Cardiac septum (tissue), 1 donor: ENCODE results near the gene BOLA3. TPM values are rescaled to one million over a fixed set of nuclear protein-coding genes. Genes with fewer than 3 reads are reported as not detected.
A peak's percentile ranks its signal among the peaks of the same experiment; 100 is the strongest.
"Not testable (repeated sequence)": the region's sequence is repeated elsewhere in the genome, so short reads cannot be mapped to it uniquely, and the experiment has no call there.

ENCODE experiments used
- DNase-seq: peaks from one replicate; pipeline ENCODE4 v3.0.0-alpha.2; 2020; ENCODE audit warnings: low spot score
- intact Hi-C: fragments of 100-400 bp; cut with DNase I; formaldehyde crosslinking; loops from one replicate; pipeline ENCODE4 v1.14.0; 2022
- total RNA-seq: library from RNA; stranded (reverse); fragmentation: NEBNext Ultra II Directional; extraction: Animal tissue kit (Norgen Biotek cat#: 25700); gene quantifications from one replicate; pipeline ENCODE4 v1.2.1, GENCODE V29; 2021
- donor health status: DM: no; HTN: no; CAD: no.

The BOLA3 gene
- total RNA-seq, 1 donor from 2014 or later: 69.5 TPM

DNA sequence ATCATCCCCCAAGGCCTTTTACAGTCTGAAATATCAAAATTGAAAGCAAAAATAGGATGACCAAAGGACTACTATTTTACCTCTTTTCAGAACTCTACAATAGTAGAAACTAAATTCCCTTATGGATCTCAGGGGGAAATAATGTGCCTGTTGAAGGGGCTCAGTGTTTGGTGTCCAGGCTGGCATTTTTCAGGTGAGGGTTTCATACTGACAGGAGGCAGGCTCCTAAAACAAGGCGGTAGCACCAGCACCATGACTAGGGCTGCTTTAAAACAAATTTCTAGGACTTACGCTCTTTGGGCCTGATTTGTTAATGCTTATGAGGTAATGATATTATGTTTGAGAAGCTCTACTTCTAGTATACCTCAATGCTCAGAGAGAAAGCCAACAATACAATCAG lies 5.2 kb upstream of the BOLA3 start:
- intact Hi-C loops: no loop called here
- no peak for DNase-seq

DNA sequence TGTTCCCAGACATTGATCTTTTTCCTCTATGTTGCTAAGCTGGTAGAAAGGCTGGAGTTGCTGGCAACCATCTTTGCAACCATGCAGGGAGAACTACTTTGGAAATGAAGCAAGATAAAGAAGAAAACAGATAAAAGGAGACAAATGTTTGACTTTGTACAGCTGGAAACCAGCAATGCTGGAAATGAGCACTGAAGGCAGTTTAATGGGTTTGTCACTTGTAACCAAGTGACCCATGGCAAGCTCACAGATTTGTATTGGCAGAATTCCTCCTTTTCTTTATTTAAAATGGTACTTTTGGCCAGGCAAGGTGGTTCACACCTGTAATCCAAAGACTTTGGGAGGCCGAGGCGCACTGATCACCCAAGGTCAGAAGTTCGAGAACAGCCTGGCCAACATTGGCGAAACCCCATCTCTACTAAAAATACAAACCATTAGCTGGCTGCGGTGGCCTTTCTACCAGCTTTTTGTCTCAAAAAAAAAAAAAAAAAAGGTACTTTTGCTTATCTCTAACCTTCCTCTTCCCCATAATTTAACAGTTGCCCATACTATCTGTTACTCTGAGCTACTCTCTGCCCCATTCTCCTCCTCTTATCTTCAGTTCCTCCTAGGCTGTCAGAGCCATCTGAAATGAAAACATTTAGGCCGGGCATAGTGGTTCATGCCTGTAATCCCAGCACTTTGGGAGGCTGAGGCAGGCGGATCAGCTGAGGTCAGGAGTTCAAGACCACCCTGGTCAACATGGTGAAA lies 2.0 kb upstream of the BOLA3 start:
- no peak for DNase-seq
- intact Hi-C loops: loop anchor here (10.0 kb wide), 2 partner anchors 115 to 325 kb away; partner anchors contain the start of gene STAMBP

DNA sequence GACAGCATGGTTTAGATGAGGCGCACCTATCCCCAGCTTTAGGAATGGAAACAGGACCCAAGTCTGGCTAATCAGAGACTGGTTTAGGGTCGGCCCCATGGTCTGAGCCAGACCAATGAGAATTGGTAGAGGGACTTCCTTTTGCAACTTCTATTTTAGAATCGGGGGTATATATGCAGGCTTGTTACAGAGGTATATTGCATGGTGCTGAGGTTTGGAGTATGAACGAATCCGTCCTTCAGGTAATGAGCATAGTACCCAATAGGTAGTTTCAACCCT lies 1.5 kb upstream of the BOLA3 start:
- no peak for DNase-seq
- intact Hi-C loops: loop anchor here (10.0 kb wide), 2 partner anchors 116 to 324 kb away; partner anchors contain the start of gene STAMBP

DNA sequence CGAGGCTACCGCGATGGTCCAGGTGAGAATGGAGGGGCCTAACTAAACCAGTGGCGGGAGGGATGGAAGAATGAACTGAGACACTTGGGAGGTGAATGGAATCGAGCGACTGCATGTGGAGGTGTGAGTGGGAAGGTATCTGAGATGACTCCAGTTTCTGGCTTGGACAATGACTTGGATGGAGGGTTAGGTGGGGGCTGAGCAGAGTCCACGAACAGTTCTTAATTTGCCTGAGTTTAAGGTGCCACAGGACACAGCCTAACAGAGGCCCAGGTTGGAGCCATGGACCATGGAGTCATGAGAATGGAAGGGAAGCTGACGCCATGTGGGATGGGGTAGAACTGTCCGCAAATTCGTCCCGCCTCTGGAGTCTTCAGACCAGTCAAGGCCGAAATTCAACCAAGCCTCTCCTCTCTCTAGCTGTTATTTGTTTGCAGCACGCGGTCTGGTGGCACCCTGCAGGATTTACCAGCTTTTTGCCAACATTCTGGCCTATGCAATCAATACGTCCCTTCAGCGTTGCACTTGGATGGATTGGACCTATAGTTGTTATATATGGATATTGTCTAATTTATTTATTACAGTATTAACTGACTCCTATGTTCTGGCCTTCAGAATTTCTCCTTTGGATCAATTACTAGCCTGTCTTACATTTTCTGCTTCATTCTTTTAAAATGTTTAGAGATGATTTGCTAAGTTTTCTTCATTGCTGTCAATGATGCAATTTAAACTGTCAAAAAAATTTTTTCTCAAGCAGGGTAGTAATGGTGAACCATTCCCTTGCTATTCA lies 940 bp upstream of the BOLA3 start:
- intact Hi-C loops: loop anchor here (10.0 kb wide), 2 partner anchors 116 to 324 kb away; partner anchors contain the start of gene STAMBP
- DNase-seq: no peak

DNA sequence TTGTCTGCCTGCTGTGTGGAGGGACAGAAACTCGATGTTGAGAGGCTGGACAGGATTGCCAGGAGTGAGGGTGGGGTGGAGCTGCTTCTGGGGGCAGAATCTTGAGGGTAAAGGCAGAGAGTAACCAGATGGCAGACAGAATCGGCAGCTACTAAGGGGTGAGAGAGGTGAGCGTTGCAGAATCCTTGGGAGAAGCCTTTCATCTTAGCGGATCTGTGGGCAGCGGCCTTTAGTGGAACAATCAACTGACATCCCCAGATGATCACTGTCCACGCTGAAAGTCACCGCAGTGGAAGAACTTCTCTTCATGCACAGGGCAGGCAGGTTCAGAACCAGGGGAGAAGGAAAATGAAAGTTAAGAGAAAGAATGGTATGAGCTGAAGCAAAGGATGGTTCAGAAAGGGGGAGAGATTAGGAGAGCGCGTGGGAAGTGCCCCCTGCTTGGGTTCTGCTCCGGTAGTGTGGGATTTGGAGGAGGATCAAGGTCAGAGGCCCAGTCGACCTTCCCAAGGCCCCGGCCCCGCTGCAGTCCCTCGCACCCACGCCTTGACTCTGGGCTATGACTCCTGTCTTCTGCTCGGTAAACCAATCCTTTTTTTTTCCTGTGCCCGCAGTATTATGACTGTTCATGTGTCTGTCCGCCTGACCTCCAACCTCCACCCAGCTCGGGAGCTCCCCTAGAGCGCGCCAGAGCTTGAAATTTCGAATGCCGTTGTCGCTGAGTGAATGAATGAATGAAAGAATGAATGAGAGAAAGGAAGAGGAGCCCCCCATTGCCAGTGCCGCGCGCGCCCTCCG lies 584 bp downstream of the BOLA3 start:
- intact Hi-C loops: loop anchor here (10.0 kb wide), 2 partner anchors 118 to 322 kb away; partner anchors contain the start of gene STAMBP
- no peak for DNase-seq

DNA sequence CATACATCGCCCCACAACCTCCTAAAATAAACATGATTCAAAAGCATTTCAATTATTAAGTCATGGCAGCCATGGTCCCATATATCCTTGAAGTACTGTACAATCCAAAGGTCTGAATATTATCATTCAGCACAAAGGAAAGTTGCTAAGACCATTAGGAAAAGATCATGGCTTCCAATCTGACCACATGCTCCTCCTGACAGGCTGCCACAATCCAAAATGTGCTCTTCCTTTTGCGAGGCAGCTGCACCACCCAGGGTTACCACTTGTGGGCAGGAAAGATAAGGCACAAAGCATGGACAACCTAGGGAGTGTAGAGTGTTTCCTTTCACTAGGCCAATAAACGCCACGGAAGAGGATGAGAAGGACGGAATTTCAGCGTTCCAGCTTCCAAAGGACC lies 5.4 kb downstream of the BOLA3 start:
- intact Hi-C loops: loop anchor here (10.0 kb wide), 2 partner anchors 122 to 318 kb away; partner anchors contain the start of gene STAMBP
- no peak for DNase-seq

DNA sequence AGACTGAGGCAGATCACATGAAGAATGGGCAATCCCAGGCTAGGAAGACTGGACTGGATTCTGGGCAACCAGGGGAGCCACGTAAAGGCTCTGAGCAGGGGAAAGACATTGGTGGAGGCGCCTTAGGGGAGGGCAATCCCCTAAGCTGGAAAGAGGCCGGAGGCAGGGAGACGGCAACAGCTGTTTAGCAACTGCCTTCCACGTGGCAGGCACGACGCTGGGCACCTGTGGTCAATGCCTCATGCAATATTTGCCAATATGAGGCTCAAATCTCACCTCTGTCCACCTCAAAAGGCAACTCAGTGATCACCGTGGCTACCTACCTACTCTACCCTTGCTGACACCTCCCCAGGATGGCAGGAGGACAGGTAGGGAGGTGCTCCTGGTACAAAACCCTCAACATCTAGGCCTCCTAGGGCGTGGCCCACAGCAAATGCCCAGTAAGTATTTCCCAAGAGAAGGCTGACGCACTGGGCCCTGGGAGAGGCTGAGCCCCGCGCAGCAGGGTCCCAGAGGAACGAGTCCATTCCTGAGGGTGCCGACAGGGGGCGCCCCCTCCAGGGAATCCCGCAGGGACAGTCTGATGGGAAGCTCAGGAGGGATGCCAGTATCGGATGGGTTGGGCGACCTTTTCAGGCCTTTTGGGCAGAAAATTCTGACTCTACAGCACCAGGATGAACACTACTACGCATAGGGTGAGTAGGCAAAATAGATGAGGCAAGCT lies 8.9 kb downstream of the BOLA3 start:
- intact Hi-C loops: no loop called here
- no peak for DNase-seq

DNA sequence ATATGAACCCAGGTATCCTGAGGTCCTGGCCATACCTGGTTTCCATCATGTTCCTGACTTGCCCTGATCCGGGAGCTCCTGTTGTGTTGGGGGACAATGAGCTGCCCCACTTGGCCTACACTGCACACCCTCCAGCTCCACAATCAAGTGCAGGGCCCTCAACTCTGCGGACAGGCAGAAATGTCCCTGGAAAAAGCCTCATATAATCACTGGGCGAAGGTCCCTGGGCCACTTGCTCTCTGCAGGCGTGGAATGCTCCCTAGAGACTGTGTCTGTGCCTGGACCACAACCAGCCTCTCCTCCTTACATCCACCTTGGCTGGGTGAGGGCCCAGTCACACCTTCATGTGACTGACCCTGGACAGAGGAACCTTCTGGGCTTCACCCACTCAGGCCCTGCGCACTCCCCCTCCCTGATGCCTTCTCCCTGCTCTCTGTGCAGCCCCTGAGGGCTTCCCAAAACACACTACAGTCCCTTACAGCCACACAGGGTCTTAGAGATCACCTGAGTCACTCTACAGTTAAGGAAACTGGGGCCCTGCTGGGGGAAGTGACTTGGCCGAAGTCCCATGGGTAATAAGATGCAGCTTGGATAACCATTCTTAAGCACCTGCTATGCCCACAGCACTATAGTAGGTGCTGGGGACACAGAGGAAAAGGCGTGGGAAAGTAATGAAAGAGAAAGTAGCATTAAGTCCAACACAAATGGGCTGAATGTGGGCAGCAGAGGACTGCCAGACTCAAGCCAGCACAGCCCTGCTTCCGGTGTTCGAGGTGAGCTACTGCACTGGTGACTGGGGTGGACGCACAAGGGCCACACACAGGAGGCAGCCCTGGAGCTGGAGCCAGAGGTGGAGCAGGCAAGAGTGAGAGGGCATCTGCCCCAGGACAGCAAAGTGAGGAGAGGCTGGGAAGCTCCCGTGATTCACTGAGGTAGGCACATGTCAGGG lies 9.8 kb downstream of the BOLA3 start:
- intact Hi-C loops: no loop called here
- DNase-seq: no peak

DNA sequence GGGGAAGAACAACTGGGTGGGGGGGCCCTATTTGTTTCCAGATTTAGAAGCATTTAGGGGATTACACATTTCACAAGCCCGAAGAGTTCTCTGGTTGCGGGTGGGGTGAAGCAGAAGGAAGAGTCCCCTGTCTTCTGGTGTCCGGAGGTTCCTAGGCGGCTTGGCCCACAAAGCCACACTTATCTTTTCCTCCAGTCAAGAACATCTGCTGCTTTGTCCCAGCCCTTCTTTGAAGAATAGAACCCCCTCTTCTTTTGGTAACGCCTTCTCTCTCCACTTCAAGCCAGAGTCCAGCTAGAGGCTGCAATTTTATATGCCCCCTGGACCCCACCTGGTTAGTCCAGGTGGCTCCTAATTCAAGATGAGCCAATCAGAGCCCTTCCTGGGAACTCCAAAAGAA lies 15.8 kb downstream of the BOLA3 start:
- no peak for DNase-seq
- intact Hi-C loops: no loop called here

DNA sequence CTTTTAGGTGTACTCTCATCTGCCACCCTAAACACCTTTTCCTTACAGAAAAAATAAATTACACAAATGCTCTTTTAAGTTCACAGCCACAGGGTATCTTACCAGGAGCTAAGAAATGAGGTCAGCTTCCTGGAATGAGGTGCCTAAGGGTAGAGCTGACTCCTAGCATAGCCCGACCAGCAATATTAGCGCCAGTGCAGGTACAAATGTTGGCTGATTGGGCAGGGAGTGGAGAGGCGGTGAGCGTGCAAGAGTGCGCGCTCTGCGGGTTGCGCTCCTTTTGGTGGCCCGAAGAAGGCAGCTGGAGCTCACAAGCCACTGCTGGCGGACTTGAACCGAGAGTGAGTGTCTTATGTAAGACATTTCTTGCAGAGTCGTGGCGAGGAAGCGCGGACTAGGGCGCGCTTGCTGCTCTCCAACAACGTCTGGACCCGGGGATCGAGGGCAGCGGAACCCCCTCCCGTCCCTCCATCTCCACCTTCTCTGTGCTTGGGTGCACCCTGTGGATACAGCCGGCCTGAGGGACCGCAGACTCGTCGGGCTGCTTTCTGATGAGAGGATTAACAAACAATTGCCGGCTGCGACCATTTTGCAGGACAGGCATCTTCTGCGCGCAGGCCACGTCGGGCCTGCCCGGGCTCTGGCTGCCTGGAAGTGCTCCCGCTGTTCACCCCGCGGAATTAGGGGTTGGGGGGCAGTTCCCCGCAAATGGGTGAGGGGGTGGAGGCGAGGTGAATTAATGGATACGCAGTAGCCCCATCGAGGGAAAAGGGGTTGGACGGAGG lies 17.3 kb downstream of the BOLA3 start:
- intact Hi-C loops: no loop called here
- DNase-seq: no peak

DNA sequence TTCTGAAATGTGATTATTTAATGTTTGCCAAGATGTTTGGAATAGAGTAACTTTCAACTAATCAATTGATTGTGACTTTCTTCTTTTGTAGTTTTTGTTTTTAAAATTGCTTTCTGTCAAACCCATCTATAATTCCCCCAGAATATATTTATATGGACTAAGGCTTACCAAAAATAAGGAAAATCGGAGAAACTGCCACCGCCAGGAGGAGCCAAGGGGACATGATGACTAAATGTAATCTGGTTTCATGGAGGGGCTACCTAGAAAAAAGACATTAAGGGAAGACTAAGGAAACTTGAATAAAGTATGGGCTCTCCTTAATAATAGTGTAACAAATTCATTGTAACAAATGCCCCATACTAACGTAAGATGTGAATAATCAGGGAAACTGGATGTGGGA lies 19.5 kb downstream of the BOLA3 start:
- no peak for DNase-seq
- intact Hi-C loops: no loop called here

DNA sequence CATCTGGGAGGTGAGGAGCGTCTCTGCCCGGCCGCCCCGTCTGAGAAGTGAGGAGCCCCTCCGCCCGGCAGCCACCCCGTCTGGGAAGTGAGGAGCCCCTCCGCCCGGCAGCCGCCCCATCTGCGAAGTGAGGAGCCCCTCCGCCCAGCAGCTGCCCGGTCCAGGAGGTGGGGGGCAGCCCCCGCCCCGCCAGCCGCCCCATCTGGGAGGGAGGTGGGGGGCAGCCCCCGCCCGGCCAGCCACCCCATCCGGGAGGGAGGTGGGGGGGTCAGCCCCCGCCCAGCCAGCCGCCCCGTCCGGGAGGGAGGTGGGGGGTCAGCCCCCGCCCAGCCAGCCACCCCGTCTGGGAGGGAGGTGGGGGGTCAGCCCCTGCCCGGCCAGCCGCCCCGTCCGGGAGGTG lies 23.8 kb downstream of the BOLA3 start:
- intact Hi-C loops, DNase-seq: not testable (repeated sequence)

DNA sequence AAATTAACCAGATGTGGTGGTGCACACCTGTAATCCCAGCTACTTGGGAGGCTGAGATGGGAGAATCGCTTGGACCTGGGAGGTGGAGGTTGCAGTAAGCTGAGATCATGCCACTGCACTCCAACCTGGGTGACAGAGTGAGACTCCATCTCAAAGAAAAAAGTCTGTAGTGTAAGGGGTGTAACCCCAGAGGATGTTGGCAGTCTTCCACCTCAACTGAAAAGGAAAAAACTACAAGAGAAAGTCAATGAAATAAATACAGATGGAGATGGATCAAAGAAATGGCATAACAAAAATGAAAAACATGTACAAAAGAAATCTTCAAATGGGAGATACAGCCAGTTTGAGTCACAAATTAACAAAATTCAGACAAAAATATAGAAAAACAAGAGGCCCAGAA lies 25.9 kb downstream of the BOLA3 start:
- DNase-seq: not testable (repeated sequence)

DNA sequence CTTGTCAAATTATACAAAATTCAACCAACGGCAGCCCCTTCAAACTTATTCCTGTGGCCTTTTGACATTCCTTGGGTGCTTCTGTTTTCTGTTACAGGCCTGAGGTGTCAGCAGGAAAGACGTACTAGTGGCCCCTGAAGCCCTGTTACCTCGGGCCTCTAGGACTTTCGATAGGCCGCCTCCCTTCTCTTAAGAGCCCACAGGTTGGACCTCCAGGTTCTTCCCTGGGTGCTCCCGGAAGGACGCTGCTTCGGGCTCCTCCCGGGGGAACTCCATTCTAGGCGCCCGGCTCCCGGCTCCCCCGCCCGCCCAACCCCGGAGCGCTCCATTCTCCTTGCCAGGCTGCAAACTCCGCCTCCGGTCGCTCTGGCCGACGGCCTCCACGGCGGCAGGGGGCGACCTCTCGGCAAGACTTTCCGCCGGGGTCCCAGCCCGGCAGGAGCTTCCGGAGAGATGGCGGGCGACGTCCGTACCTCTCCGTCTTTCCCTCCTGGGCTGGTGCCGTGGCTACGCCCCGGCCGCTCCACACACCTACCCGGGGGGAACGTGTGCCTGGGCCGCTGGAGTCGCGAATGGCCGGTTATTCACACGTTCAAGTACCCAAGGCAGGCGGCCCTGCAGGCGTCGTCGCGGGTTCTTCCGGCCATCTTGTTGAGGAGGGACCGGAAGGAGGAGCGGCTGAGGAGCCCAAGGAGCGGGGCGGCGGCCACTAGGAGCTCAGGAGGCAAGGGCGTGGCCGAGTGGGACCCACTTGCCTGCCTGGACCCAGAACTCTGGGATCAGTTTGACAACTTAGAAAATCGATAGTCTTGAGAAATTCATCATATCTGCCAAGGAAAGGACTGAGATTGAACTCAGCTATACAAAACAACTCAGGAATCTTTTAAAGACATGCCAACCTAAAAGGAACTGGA lies 27.5 kb downstream of the BOLA3 start:
- DNase-seq: peak; percentile 93
- intact Hi-C loops: no loop called here

More for the DNA sequence above, 25.9 kb downstream of the BOLA3 start:
- intact Hi-C loops: not testable (repeated sequence)

DNA sequence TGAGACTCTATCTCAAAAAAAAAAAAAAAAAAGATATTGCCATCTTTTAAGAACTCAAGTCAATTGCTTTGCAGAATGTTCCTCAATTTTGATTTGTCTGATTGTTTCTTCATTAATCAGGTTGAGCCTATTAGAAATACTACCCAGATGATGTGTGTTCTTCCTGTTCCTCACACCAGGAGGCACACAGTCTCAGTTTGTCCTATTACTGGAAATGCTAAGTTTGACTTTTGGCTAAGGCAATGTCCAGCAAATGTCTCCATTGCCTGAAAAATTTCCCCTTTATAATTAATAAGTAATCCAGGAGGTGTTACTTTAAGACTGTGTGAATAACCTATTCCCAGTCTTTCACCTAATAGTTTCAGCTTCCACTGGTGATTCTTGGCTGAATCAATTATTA lies 28.4 kb downstream of the BOLA3 start:
- no peak for DNase-seq
- intact Hi-C loops: no loop called here

DNA sequence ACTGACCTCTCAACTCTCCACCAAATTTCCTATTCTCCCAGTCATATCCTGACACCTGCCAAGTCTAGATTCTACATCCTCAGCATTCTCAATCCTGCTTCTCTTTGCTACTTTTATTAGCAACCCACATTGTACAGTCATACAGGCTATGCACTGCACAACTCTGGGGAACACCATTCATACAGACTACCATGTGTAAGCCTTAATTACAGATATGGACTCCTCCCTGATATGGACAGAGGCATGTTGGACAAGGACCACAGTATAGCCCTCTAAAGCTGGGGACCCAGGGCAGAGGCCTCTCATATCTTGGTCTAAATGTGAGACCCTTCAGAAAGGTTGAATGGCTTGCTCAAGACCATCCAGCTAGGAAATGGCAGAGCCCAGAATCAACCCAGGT lies 36.3 kb downstream of the BOLA3 start:
- intact Hi-C loops: no loop called here
- no peak for DNase-seq

DNA sequence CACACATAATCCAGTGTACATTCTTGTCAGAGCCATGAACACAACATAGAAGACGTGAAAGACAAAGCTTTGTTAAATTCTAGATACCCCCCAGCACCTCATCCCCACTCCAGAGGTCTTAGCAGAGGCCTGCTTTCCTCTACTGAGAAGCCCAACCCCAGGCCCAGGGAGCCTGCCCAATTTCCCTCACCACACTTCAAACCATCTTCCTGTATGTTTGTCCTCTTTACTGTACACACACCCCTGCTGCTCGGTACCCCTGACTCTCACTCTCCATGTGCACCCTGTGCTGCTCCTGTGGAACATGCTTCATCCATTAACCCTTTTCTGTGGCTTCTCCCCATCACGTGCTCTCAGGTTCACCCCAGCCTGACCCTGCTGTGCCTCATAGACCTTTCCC lies 37.2 kb downstream of the BOLA3 start:
- intact Hi-C loops: no loop called here
- no peak for DNase-seq
